Duodenal mucosa (tissue), 2 donors: ENCODE measurements around the gene CARHSP1.

Experiments used
- H3K27ac ChIP-seq: one replicate; pipeline ENCODE4 v1.7.0; 2013; ENCODE audit warnings: low read depth, low read length
- H3K27me3 ChIP-seq, 2 donors: one replicate each; pipeline ENCODE4 v1.7.0; 2013; ENCODE audit warnings: low read length in 2 of 2, control low read depth in 1 of 2; ENCODE audit not compliant: insufficient read depth in 2 of 2, control insufficient read depth in 1 of 2
- H3K36me3 ChIP-seq, 2 donors: one replicate each; pipeline ENCODE4 v1.7.0; 2013; ENCODE audit warnings: low read length in 2 of 2, control low read depth in 1 of 2; ENCODE audit not compliant: insufficient read depth in 2 of 2, control insufficient read depth in 1 of 2
- H3K4me1 ChIP-seq, 2 donors: one replicate each; pipeline ENCODE4 v1.7.0; 2013; ENCODE audit warnings: low read length in 2 of 2, control low read depth in 1 of 2; ENCODE audit not compliant: insufficient read depth in 2 of 2, control insufficient read depth in 1 of 2
- H3K4me3 ChIP-seq, 2 donors: one replicate each; pipeline ENCODE4 v1.7.0; 2013; ENCODE audit warnings: low read length in 2 of 2, low read depth in 1 of 2
- H3K9ac ChIP-seq, 2 donors: one replicate each; pipeline ENCODE4 v1.7.0; 2013; ENCODE audit warnings: low read length in 2 of 2, low read depth in 1 of 2
- H3K9me3 ChIP-seq, 2 donors: one replicate each; pipeline ENCODE4 v1.7.0; 2013; ENCODE audit warnings: low read length in 2 of 2, control low read depth in 1 of 2; ENCODE audit not compliant: control insufficient read depth in 1 of 2

CARHSP1 gene

DNA sequence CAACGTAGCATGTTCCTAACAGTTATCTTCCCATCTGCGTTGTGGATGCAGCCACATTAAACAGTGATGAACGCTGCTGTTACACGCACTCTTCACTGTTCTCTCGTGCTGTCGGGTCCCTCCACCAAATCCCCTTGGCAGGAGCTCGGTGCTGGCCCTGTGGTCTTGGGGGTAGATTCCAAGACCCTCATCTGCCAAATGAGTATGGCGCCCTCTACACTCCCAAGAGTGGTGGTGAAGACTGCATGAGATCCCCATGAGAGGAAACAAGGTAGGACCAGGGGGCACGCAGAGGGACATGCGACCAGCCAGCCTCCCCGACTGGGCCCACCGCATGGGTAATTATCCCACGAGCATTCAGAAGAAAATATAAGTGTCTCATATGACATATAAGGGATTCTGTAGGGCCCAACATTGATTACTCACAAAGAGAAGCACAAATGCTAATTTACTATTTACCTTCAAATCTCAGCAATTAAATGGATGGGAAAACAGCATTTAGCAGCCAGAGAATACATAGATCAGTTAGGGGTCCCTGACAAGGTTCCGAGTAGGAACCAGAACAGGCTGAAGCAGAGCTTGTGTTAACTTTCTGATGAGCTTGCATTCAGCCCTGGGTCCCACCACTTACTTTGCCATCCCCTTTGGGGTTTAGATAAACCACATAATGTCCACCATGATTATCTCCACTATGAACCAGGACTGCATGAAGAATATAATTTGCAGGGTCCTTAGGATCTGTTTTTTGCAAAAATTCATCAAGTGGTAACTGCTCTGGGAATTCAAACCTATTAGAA is 37.2 kb upstream of the CARHSP1 start:
- Histone ChIP-seq H3K36me3 (peaks cover 61 to 93% of the 10 kb centered on the region in 2 donors), H3K4me1 (peaks cover 21 to 22% of the 10 kb centered on the region in 2 donors), H3K27me3 (no peaks in the 10 kb centered on the region), H3K27ac (no peak overlapping the region), H3K9ac (no peak overlapping the region), H3K9me3 (no peaks in the 10 kb centered on the region), H3K4me3 (no peak overlapping the region)

DNA sequence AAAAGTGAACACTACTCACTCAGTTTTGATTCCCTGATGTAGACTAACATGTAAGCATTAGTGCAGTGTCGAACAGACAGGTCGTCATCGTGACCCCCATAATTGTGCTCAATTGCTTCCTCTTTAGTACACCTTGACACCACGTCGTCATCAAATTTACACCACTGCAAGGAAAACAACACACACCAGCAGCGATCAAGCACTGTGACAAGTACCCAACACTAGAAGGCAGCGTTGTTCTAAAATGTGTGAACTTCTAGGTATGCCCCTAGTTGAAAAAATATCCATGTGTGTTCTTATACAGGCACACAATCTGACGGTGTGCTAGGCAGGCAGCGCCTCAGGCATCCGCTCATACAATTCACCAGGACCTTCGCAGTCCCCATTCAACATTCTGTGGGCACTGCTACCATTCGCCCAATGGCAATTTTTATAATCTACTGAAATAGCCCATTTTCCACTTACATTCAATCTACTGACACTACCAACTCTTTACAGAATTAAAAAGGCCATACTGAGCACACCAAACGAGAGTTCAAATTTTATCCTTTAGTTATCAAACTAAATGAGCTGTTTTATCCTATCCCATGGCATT is 36.5 kb upstream of the CARHSP1 start:
- Histone ChIP-seq H3K36me3 (peaks cover 60 to 93% of the 10 kb centered on the region in 2 donors), H3K27ac (no peak overlapping the region), H3K4me3 (no peak overlapping the region), H3K9ac (no peak overlapping the region), H3K27me3 (no peaks in the 10 kb centered on the region), H3K9me3 (no peaks in the 10 kb centered on the region), H3K4me1 (peaks cover 14% of the 10 kb centered on the region in 2 donors)

GRCh38 chr16:8904018-8904430 is 35.2 kb upstream of the CARHSP1 start:
- peaks cover 3 to 7% of the 10 kb centered on the region in 2 donors for H3K4me1 ChIP-seq
- no peaks in the 10 kb centered on the region for H3K9me3 ChIP-seq
- no peak overlapping the region for H3K9ac ChIP-seq
- peaks cover 67 to 94% of the 10 kb centered on the region in 2 donors for H3K36me3 ChIP-seq
- no peak overlapping the region for H3K27ac ChIP-seq
- H3K4me3 ChIP-seq: no peak overlapping the region
- H3K27me3 ChIP-seq: no peaks in the 10 kb centered on the region

DNA sequence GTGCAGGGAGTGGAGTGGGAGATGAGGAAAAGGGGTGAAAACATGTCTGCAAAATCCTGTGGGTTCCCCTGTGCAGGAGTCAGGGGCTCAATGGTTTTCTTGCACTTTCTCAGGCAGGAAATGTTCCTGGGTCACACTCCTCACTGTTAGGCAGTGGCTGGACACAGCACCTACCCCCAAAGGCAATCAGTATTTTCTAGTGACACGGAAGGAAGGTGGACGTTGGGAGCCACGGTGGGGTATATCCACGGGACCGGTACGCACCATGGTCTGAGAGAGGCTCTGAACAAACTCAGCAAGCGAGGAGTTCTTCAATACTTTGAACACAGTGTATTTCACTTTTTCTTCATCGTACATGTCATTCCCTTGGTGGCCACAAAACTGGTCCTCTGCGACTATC is 34.2 kb upstream of the CARHSP1 start:
- H3K9ac ChIP-seq: no peak overlapping the region
- peaks cover 69 to 95% of the 10 kb centered on the region in 2 donors for H3K36me3 ChIP-seq
- no peak overlapping the region for H3K4me3 ChIP-seq
- H3K4me1 ChIP-seq: no peaks in the 10 kb centered on the region
- H3K27ac ChIP-seq: no peak overlapping the region
- H3K9me3 ChIP-seq: no peaks in the 10 kb centered on the region
- no peaks in the 10 kb centered on the region for H3K27me3 ChIP-seq

DNA sequence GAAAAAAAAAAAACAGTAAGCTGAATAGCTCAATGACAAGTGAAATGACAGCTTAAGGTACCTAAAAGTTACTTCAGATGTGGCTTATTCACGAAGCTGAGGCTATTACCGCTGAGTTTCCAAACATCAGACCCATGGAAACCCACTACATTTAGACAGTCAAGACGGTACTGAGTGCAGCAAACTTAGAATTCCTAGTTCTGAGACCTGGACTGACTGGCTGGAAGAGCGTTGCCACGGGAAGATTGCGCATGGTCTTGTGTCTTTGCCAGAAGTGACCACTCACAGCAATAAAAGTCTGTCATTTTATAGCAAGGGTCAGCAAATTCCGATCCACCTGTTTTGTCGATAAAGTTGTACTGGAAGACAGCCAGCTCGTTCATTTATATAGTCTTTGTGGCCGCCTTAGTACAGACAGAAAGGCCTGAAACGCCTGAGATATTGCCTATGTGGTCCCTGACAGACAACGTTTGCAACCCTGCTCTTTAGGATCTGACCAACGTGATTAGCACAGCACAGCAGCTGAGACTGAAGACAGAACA is 32.6 kb upstream of the CARHSP1 start:
- no peak overlapping the region for H3K9ac ChIP-seq
- no peaks in the 10 kb centered on the region for H3K27me3 ChIP-seq
- H3K27ac ChIP-seq: no peak overlapping the region
- no peaks in the 10 kb centered on the region for H3K4me1 ChIP-seq
- no peak overlapping the region for H3K4me3 ChIP-seq
- peaks cover 73 to 94% of the 10 kb centered on the region in 2 donors for H3K36me3 ChIP-seq
- H3K9me3 ChIP-seq: no peaks in the 10 kb centered on the region

DNA sequence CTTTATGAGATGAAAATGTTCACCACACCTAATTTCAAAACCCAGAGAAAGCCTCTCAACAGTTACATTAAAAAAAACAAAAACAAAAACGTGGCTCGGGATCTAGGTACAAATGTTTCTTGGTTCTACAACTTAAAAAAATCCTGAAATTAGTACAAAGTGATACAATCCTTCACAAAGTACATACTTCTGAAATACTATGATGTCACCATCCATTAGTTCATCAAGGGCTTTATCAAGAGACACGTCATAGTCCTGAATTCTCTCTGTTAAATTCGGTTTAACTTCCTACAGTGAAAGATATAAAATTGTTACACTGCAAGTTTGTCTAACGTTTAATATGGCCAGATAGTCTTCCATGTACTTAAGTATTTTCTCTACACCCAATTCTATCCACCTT is 31.5 kb upstream of the CARHSP1 start:
- H3K27ac ChIP-seq: no peak overlapping the region
- H3K27me3 ChIP-seq: no peaks in the 10 kb centered on the region
- no peak overlapping the region for H3K9ac ChIP-seq
- no peak overlapping the region for H3K4me3 ChIP-seq
- peaks cover 69 to 94% of the 10 kb centered on the region in 2 donors for H3K36me3 ChIP-seq
- no peaks in the 10 kb centered on the region for H3K9me3 ChIP-seq
- no peaks in the 10 kb centered on the region for H3K4me1 ChIP-seq

DNA sequence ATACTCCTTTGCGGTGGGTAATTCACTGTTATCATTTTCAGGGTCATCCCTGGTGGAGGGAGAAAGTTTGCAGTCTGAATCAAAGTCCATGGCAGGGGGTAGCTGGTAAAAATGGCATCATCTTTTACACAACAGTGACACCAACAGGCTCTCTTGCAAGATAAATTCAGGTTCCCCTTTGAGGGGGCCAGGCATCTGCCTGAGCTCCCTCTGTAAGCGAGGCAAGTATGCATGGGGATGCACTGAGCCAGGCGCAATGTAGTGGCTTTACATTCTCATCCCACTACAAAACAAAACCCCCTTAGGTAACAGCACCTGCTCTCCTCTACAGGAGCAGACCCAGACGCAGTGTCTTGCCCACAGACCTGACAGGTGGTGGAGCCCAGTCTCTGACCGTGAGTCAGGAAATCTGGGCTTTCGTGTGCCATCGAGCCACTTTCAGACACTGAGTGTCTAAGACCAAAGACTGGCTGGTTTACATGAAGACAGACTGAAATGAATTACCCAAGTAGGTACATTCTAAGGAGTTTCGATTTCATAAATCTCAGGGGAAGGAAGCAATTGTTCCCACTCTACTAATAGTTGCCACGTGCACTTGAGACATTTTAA is 31.0 kb upstream of the CARHSP1 start:
- Histone ChIP-seq H3K27ac (no peak overlapping the region), H3K9me3 (no peaks in the 10 kb centered on the region), H3K27me3 (no peaks in the 10 kb centered on the region), H3K36me3 (peaks cover 72 to 94% of the 10 kb centered on the region in 2 donors), H3K9ac (no peak overlapping the region), H3K4me3 (no peak overlapping the region), H3K4me1 (no peaks in the 10 kb centered on the region)

DNA sequence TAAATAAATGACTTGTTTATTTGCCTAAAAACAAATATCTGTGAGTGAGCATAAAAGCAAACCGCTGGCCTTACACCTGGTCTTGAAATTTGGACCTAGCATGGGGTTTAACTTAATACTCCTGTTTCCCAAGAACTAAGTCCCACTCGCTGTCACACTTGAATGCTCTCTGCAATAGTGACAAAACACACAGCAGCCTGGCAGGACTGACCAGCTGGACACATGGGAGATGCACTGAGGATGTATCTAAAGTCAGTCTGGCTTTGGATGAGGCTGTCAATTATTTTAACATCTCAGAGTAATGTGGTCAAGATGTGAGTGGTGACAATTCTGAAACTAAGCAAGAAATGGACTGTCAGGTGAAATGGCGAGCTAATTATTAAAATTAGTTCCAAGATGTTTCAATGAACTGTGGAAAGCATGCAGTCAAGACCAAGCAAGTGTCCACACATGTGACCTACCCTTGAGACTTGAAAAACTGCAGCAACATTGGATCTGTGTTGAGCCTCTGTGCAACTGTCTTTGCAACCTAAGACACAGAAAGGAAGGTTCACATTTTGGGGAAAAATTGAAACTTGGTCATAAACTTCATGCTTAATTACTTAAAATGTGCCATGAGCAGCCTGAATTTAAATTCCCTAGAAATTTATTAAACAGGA is 30.0 kb upstream of the CARHSP1 start:
- Histone ChIP-seq H3K27ac (no peak overlapping the region), H3K4me3 (no peak overlapping the region), H3K9me3 (no peaks in the 10 kb centered on the region), H3K27me3 (no peaks in the 10 kb centered on the region), H3K36me3 (peaks cover 77 to 97% of the 10 kb centered on the region in 2 donors), H3K9ac (no peak overlapping the region), H3K4me1 (no peaks in the 10 kb centered on the region)

DNA sequence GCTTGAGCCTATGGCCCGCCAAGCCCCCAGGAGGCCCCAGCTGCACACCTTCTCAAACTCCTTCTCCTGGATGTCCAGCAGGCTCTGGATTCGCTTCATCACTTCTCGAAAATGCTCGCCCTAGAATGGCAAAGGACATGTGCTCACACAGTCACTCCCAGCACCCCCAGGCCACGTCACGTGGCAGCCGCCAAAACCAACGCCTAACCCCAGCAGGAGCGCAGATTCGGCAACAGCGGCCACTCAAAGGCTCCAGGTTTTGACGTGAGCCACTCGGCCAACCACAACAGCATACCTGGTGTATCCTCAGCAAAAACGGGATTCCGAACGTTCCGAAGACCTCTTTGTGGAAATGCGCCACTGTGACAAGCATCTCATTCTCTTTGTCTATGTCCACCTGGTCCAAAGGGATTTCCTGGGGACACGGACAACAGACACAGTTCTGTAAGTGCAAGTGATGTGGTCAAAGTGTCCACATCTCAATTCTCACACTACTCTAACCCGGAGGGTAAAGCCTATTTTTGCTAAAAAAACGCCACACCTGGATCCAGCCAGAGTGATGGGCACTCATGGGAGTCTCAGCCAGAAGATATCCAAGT is 26.0 kb upstream of the CARHSP1 start:
- no peak overlapping the region for H3K4me3 ChIP-seq
- no peak overlapping the region for H3K9ac ChIP-seq
- H3K36me3 ChIP-seq: peaks cover 80 to 97% of the 10 kb centered on the region in 2 donors
- H3K4me1 ChIP-seq: peaks cover 3 to 5% of the 10 kb centered on the region in 2 donors
- no peaks in the 10 kb centered on the region for H3K9me3 ChIP-seq
- no peaks in the 10 kb centered on the region for H3K27me3 ChIP-seq
- no peak overlapping the region for H3K27ac ChIP-seq
